K562 (cell line): Measurements from ENCODE around the gene KCTD11. TPM values are rescaled to one million over a fixed set of nuclear protein-coding genes. Genes with fewer than 3 reads are reported as not detected.

Experiments
- ADNP ChIP-seq: fragments of 200-800 bp; sonication (Bioruptor generic); IDR thresholded peaks from 2 replicates; pipeline ENCODE4 v1.6.1; 2016; ENCODE audit warnings: missing genetic modification characterization, missing compliant biosample characterization
- BRF1 ChIP-seq: IDR thresholded peaks from 3 replicates; pipeline ENCODE4 v1.6.1; 2011; ENCODE audit warnings: borderline replicate concordance, mild to moderate bottlenecking; ENCODE audit not compliant: insufficient read length; ENCODE audit errors: extremely low read depth
- E2F5 ChIP-seq: sonication (generic); formaldehyde crosslinking; IDR thresholded peaks from 2 replicates; pipeline ENCODE4 v1.8.0; 2022; ENCODE audit warnings: mild to moderate bottlenecking, missing genetic modification reagents
- FOS ChIP-seq: IDR thresholded peaks from 3 replicates; pipeline ENCODE4 v1.6.1; 2011; ENCODE audit not compliant: insufficient read length; ENCODE audit errors: extremely low read depth
- GABPA ChIP-seq: fragments of 200-800 bp; sonication (Bioruptor generic); conservative IDR thresholded peaks from 2 replicates; pipeline ENCODE4 v1.6.1; 2016; ENCODE audit warnings: low read depth, missing genetic modification characterization, missing compliant biosample characterization
- PURB ChIP-seq: sonication (generic); formaldehyde crosslinking; IDR thresholded peaks from 2 replicates; pipeline ENCODE4 v1.9.0; 2021; ENCODE audit warnings: low read depth, mild to moderate bottlenecking, missing genetic modification reagents
- RBM34 ChIP-seq: fragments of 200-400 bp; formaldehyde crosslinking; IDR thresholded peaks from 2 replicates; pipeline ENCODE4 v1.6.1; 2018; ENCODE audit warnings: low read length, borderline replicate concordance; ENCODE audit not compliant: insufficient read depth
- YBX1 ChIP-seq: fragments of 450-650 bp; IDR thresholded peaks from 2 replicates; pipeline ENCODE4 v1.7.1; 2016; ENCODE audit warnings: mild to moderate bottlenecking
- ZFP91 ChIP-seq: sonication (generic); formaldehyde crosslinking; IDR thresholded peaks from 2 replicates; pipeline ENCODE4 v1.8.0; 2022; ENCODE audit warnings: mild to moderate bottlenecking, missing genetic modification reagents
- ZKSCAN8 ChIP-seq: fragments of 200-800 bp; sonication (Bioruptor generic); IDR thresholded peaks from 2 replicates; pipeline ENCODE4 v1.6.1; 2016; ENCODE audit warnings: missing genetic modification characterization, missing compliant biosample characterization
- ZNF445 ChIP-seq: fragments of 250-450 bp; sonication (Bioruptor Pico); IDR thresholded peaks from 2 replicates; pipeline ENCODE4 v1.4.0; 2020; ENCODE audit warnings: low read depth, mild to moderate bottlenecking, moderate library complexity
- ZSCAN32 ChIP-seq: fragments of 450-650 bp; formaldehyde crosslinking; IDR thresholded peaks from 2 replicates; pipeline ENCODE4 v1.4.0; 2020; ENCODE audit warnings: mild to moderate bottlenecking, moderate library complexity
- polyA plus RNA-seq, 8 experiments: library from polyadenylated mRNA; depleted of rRNA in 4 of 8; stranded (reverse) in 5 of 8; unstranded in 3 of 8; fragments of >200 nt; fragmentation: Nextera tagmentation in 2 of 8; fragmentation: Illumina TruSeq in 1 of 8; extraction: Ambion mirVana in 2 of 8; extraction: Trizol in 1 of 8; gene quantifications; 2 replicates each; pipeline versions ENCODE4 v1.2.1 to v1.2.3, GENCODE V29; 2011 to 2014; ENCODE audit warnings: inconsistent platforms in 1 of 8, missing spikeins in 1 of 8
- total RNA-seq, 7 experiments: library from RNA; depleted of rRNA in 6 of 7; stranded (reverse); fragments of >200 nt in 6 of 7; fragmentation: Illumina TruSeq in 2 of 7; extraction: Trizol in 2 of 7; gene quantifications; 2 replicates each; pipeline versions ENCODE4 v1.2.1 to v1.2.3, GENCODE V29; 2011 to 2021; ENCODE audit warnings: low replicate concordance in 1 of 7
- TF ChIP-seq, protein P1 (sequence below): fragments of 150-350 bp; conservative IDR thresholded peaks from 2 replicates; pipeline ENCODE4 v1.6.1; 2014; ENCODE audit warnings: low read length
- TF ChIP-seq, protein P2 (sequence below): fragments of 450-650 bp; formaldehyde crosslinking; IDR thresholded peaks from 2 replicates; pipeline ENCODE4 v1.4.0; 2020; ENCODE audit warnings: mild to moderate bottlenecking
- TF ChIP-seq, protein P3 (sequence below): sonication (generic); formaldehyde crosslinking; IDR thresholded peaks from 2 replicates; pipeline ENCODE4 v1.8.0; 2023; ENCODE audit warnings: mild to moderate bottlenecking, missing genetic modification reagents

Gene KCTD11
- total and polyA plus RNA-seq, 9 of the 15 experiments (the other 6 are each of a cell fraction or from before 2014, with no cell fraction given), result 0.01 to 3.2 (median 2.5) TPM; not detected in 1

DNA sequence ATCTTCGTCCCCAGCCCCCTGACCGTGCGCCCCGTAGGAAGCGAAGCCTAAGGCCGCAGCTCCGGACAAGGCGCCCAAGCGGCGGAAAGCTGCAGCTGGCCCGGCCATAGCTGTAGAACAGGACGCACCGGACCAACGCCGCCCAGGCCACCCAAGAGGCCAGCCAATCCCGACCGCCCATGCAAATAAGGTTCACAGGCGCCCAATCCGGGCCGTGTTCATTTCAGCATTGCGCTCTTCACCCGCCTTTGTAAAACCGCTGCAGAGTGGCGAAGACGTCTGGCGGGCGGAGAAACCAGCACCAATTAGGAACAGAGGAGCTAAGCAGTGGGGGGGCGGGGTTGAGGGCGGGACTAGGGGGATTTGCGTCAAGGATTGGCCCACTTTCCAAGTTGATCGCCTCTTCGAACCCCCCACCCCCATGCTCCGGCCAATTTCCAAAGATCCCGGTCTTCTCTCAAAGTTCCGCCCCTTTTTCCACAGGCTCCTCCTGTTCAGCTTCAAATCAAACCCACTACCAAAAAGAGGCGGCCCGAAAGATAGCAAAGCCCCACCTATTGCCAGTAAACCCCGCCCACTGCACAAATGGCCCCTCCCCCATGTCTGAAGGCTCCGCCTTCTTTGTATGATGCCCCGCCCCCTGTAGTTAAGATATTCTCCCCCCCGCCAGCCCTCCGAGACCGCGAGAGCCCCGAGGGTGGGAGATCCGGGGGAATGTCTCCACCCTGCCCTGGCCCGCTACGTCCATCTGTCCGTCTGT lies 52.2 kb downstream of the KCTD11 start, which contains the start of gene TMEM256 (continued):
- TF ChIP-seq RBM34 (no peak), ZNF445 (CRISPR knock-in tag) (no peak), E2F5 (CRISPR knock-in tag) (no peak), ADNP (no peak), ZFP91 (no peak), GABPA (peak; percentile 29; the same call in 1 of the 2 replicates), YBX1 (no peak), ZSCAN32 (no peak), ZKSCAN8 (CRISPR knock-in tag) (no peak), BRF1 (no peak), PURB (no peak), FOS (peak; percentile 81)
- TF ChIP-seq, protein P1, sequence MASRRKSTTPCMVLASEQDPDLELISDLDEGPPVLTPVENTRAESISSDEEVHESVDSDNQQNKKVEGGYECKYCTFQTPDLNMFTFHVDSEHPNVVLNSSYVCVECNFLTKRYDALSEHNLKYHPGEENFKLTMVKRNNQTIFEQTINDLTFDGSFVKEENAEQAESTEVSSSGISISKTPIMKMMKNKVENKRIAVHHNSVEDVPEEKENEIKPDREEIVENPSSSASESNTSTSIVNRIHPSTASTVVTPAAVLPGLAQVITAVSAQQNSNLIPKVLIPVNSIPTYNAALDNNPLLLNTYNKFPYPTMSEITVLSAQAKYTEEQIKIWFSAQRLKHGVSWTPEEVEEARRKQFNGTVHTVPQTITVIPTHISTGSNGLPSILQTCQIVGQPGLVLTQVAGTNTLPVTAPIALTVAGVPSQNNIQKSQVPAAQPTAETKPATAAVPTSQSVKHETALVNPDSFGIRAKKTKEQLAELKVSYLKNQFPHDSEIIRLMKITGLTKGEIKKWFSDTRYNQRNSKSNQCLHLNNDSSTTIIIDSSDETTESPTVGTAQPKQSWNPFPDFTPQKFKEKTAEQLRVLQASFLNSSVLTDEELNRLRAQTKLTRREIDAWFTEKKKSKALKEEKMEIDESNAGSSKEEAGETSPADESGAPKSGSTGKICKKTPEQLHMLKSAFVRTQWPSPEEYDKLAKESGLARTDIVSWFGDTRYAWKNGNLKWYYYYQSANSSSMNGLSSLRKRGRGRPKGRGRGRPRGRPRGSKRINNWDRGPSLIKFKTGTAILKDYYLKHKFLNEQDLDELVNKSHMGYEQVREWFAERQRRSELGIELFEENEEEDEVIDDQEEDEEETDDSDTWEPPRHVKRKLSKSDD, result no peak
- TF ChIP-seq, protein P2, sequence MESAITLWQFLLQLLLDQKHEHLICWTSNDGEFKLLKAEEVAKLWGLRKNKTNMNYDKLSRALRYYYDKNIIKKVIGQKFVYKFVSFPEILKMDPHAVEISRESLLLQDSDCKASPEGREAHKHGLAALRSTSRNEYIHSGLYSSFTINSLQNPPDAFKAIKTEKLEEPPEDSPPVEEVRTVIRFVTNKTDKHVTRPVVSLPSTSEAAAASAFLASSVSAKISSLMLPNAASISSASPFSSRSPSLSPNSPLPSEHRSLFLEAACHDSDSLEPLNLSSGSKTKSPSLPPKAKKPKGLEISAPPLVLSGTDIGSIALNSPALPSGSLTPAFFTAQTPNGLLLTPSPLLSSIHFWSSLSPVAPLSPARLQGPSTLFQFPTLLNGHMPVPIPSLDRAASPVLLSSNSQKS, result no peak
- TF ChIP-seq, protein P3, sequence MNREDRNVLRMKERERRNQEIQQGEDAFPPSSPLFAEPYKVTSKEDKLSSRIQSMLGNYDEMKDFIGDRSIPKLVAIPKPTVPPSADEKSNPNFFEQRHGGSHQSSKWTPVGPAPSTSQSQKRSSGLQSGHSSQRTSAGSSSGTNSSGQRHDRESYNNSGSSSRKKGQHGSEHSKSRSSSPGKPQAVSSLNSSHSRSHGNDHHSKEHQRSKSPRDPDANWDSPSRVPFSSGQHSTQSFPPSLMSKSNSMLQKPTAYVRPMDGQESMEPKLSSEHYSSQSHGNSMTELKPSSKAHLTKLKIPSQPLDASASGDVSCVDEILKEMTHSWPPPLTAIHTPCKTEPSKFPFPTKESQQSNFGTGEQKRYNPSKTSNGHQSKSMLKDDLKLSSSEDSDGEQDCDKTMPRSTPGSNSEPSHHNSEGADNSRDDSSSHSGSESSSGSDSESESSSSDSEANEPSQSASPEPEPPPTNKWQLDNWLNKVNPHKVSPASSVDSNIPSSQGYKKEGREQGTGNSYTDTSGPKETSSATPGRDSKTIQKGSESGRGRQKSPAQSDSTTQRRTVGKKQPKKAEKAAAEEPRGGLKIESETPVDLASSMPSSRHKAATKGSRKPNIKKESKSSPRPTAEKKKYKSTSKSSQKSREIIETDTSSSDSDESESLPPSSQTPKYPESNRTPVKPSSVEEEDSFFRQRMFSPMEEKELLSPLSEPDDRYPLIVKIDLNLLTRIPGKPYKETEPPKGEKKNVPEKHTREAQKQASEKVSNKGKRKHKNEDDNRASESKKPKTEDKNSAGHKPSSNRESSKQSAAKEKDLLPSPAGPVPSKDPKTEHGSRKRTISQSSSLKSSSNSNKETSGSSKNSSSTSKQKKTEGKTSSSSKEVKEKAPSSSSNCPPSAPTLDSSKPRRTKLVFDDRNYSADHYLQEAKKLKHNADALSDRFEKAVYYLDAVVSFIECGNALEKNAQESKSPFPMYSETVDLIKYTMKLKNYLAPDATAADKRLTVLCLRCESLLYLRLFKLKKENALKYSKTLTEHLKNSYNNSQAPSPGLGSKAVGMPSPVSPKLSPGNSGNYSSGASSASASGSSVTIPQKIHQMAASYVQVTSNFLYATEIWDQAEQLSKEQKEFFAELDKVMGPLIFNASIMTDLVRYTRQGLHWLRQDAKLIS, result peak; percentile 36; the same call in 1 of the 2 replicates
